NCI-H748 treated with DMSO at 0.1 percent for 48 hours (cell line): ENCODE results near the gene MYCL.
A peak's percentile ranks its signal among the peaks of the same experiment; 100 is the strongest.

Source experiments
- DNase-seq: peaks from one replicate; lab custom pipeline; 2025; lab: John Stamatoyannopoulos, UW

The MYCL gene

GRCh38 chr1:39852876-39853275 lies 48.8 kb downstream of the MYCL start:
- DNase-seq, result no peak

- peak; percentile 98 for DNase-seq
These were observed 49.4 kb downstream of the MYCL start for GRCh38 chr1:39852214-39852791.

- DNase-seq, result no peak
These were observed 51.0 kb downstream of the MYCL start for GRCh38 chr1:39850606-39851216.

GRCh38 chr1:39849203-39849602 lies 52.5 kb downstream of the MYCL start:
- no peak for DNase-seq

GRCh38 chr1:39847940-39848339 lies 53.8 kb downstream of the MYCL start:
- DNase-seq, result no peak

GRCh38 chr1:39846796-39847195 lies 54.9 kb downstream of the MYCL start:
- no peak for DNase-seq

- DNase-seq, result peak; percentile 100
These were observed 55.8 kb downstream of the MYCL start for GRCh38 chr1:39845569-39846566.
